ENCODE measurements around the gene ATP2B2.
"Not testable (repeated sequence)": the region's sequence is repeated elsewhere in the genome, so short reads cannot be mapped to it uniquely, and the experiment has no call there.

Gene ATP2B2

GRCh38 chr3:10505050-10505790 lies at the start of gene ATP2B2:
TSS of gene ATP2B2 (minus strand) at chr3:10505586. CDS start at chr3:10449543, 56,043 bp downstream.
- DNase-seq (ENCODE audit: low spot score) = no peak

GRCh38 chr3:10554746-10555145 lies 49.4 kb upstream of the ATP2B2 start:
- DNase-seq (ENCODE audit: low spot score) = no peak

GRCh38 chr3:10554236-10554611 lies 48.8 kb upstream of the ATP2B2 start:
- DNase-seq (ENCODE audit: low spot score) = no peak

- no peak for DNase-seq (ENCODE audit: low spot score)
Observed at GRCh38 chr3:10553591-10554235, 48.3 kb upstream of the ATP2B2 start.

- DNase-seq (ENCODE audit: low spot score) = no peak
Observed at GRCh38 chr3:10552631-10552943, 47.2 kb upstream of the ATP2B2 start.

GRCh38 chr3:10551821-10552630 lies 46.6 kb upstream of the ATP2B2 start:
- peak; percentile 79 for DNase-seq (ENCODE audit: low spot score)

- DNase-seq (ENCODE audit: low spot score) = no peak
Observed at GRCh38 chr3:10551139-10551538, 45.8 kb upstream of the ATP2B2 start.

GRCh38 chr3:10550705-10551104 lies 45.3 kb upstream of the ATP2B2 start:
- DNase-seq (ENCODE audit: low spot score) = no peak

- no peak for DNase-seq (ENCODE audit: low spot score)
Observed at GRCh38 chr3:10549617-10550230, 44.3 kb upstream of the ATP2B2 start.

GRCh38 chr3:10548992-10549391 lies 43.6 kb upstream of the ATP2B2 start:
- peak; percentile 18 for DNase-seq (ENCODE audit: low spot score)

GRCh38 chr3:10547841-10548783 lies 42.7 kb upstream of the ATP2B2 start:
- DNase-seq (ENCODE audit: low spot score) = no peak

- DNase-seq (ENCODE audit: low spot score) = no peak
Observed at GRCh38 chr3:10547413-10547812, 42.0 kb upstream of the ATP2B2 start.

GRCh38 chr3:10546820-10547263 lies 41.5 kb upstream of the ATP2B2 start:
- DNase-seq (ENCODE audit: low spot score) = no peak

GRCh38 chr3:10546181-10546624 lies 40.8 kb upstream of the ATP2B2 start:
- DNase-seq (ENCODE audit: low spot score) = no peak

- DNase-seq (ENCODE audit: low spot score) = no peak
Observed at GRCh38 chr3:10542518-10542917, 37.1 kb upstream of the ATP2B2 start.

GRCh38 chr3:10540347-10540746 lies 35.0 kb upstream of the ATP2B2 start:
- not testable (repeated sequence) for DNase-seq (ENCODE audit: low spot score)

- no peak for DNase-seq (ENCODE audit: low spot score)
Observed at GRCh38 chr3:10534066-10534465, 28.7 kb upstream of the ATP2B2 start.

GRCh38 chr3:10533737-10534023 lies 28.3 kb upstream of the ATP2B2 start:
- DNase-seq (ENCODE audit: low spot score) = no peak

GRCh38 chr3:10532939-10533736 lies 27.8 kb upstream of the ATP2B2 start:
- DNase-seq (ENCODE audit: low spot score) = no peak

- no peak for DNase-seq (ENCODE audit: low spot score)
Observed at GRCh38 chr3:10531031-10531430, 25.6 kb upstream of the ATP2B2 start.

- DNase-seq (ENCODE audit: low spot score) = no peak
Observed at GRCh38 chr3:10530241-10530640, 24.9 kb upstream of the ATP2B2 start.
